Neural cell (in vitro differentiated cells): Measurements from ENCODE around the gene UBE2V1. TPM values are rescaled to one million over a fixed set of nuclear protein-coding genes. Genes with fewer than 3 reads are reported as not detected.

ENCODE experiments used
- H2AFZ ChIP-seq: fragments of 200-600, 300-800 bp; sonication (generic), shearing (Covaris generic); 2 replicates; pipeline ENCODE4 v1.6.0; 2014; ENCODE audit warnings: low read depth, mild to moderate bottlenecking, antibody characterized with exemption, low read length, moderate library complexity
- H3F3A ChIP-seq: fragments of 200-600 bp; shearing (Covaris generic); 2 replicates; pipeline ENCODE4 v1.6.1; 2016; ENCODE audit warnings: mild to moderate bottlenecking, moderate library complexity, mixed read lengths, antibody characterized with exemption, low read length; ENCODE audit not compliant: insufficient read depth, poor library complexity, severe bottlenecking
- H3K27ac ChIP-seq: fragments of 200-600, 300-800 bp; sonication (generic), shearing (Covaris generic); 2 replicates; pipeline ENCODE4 v1.5.1; 2014; ENCODE audit warnings: mild to moderate bottlenecking, low read length, moderate library complexity
- H3K27me3 ChIP-seq: fragments of 300-800, 200-600 bp; sonication (generic), shearing (Covaris generic); 2 replicates; pipeline ENCODE4 v1.6.0; 2014; ENCODE audit warnings: mild to moderate bottlenecking, low read depth, low read length, moderate library complexity; ENCODE audit not compliant: insufficient read depth
- H3K36me3 ChIP-seq: fragments of 300-800, 200-600 bp; sonication (generic), shearing (Covaris generic); 2 replicates; pipeline ENCODE4 v1.5.1; 2014; ENCODE audit warnings: mild to moderate bottlenecking, antibody characterized with exemption, low read length, moderate library complexity; ENCODE audit not compliant: insufficient read depth
- H3K4me2 ChIP-seq: fragments of 300-800, 200-600 bp; sonication (generic), shearing (Covaris generic); 2 replicates; pipeline ENCODE4 v1.6.0; 2014; ENCODE audit warnings: mild to moderate bottlenecking, low read length
- H3K4me3 ChIP-seq: fragments of 300-800, 200-600 bp; sonication (generic), shearing (Covaris generic); 2 replicates; pipeline ENCODE4 v1.5.1; 2014; ENCODE audit warnings: mild to moderate bottlenecking, low read length, moderate library complexity
- H3K79me2 ChIP-seq: fragments of 200-600 bp; shearing (Covaris generic); replicated peaks from 2 replicates; pipeline ENCODE4 v1.6.0; 2014; ENCODE audit warnings: mild to moderate bottlenecking, low read length, moderate library complexity; ENCODE audit not compliant: insufficient read depth
- H3K9ac ChIP-seq: fragments of 300-800, 200-600 bp; sonication (generic), shearing (Covaris generic); 2 replicates; pipeline ENCODE4 v1.6.1; 2016; ENCODE audit warnings: mild to moderate bottlenecking, low read length, mixed read lengths
- H3K9me2 ChIP-seq: fragments of 200-600 bp; shearing (Covaris generic); 2 replicates; pipeline ENCODE4 v1.6.1; 2016; ENCODE audit warnings: mild to moderate bottlenecking, low read length, mixed read lengths; ENCODE audit not compliant: insufficient read depth
- H3K9me3 ChIP-seq: fragments of 200-600, 300-800 bp; sonication (generic), shearing (Covaris generic); 2 replicates; pipeline ENCODE4 v1.6.1; 2016; ENCODE audit warnings: mild to moderate bottlenecking, mixed run types, low read length, moderate library complexity, mixed read lengths
- H4K20me1 ChIP-seq: fragments of 200-600 bp; shearing (Covaris generic); 2 replicates; pipeline ENCODE4 v1.6.1; 2016; ENCODE audit warnings: mild to moderate bottlenecking, mixed run types; ENCODE audit not compliant: insufficient read depth
- CTCF ChIP-seq: fragments of 450-650 bp; IDR thresholded peaks from 2 replicates; pipeline ENCODE4 v1.5.1; 2014; ENCODE audit warnings: antibody characterized with exemption, mild to moderate bottlenecking, moderate library complexity; ENCODE audit not compliant: poor library complexity, severe bottlenecking
- EP300 ChIP-seq: fragments of 450-650 bp; conservative IDR thresholded peaks from 2 replicates; pipeline ENCODE4 v1.6.1; 2014; ENCODE audit warnings: antibody characterized with exemption, mild to moderate bottlenecking, moderate library complexity; ENCODE audit not compliant: poor library complexity, severe bottlenecking
- EZH2 ChIP-seq: fragments of 200-600, 300-800 bp; shearing (Covaris generic), sonication (generic); IDR thresholded peaks from 2 replicates; pipeline ENCODE4 v1.6.1; 2014; ENCODE audit warnings: antibody characterized with exemption, low read length, borderline replicate concordance, mild to moderate bottlenecking; ENCODE audit not compliant: insufficient read depth, poor library complexity, severe bottlenecking
- MXI1 ChIP-seq: fragments of 450-650 bp; conservative IDR thresholded peaks from 2 replicates; pipeline ENCODE4 v1.6.1; 2014; ENCODE audit warnings: antibody characterized with exemption, mild to moderate bottlenecking; ENCODE audit not compliant: poor library complexity, severe bottlenecking
- POLR2AphosphoS5 ChIP-seq: IDR thresholded peaks from 2 replicates; pipeline ENCODE4 v1.6.1; 2012
- RAD21 ChIP-seq: fragments of 450-650 bp; conservative IDR thresholded peaks from 2 replicates; pipeline ENCODE4 v1.6.1; 2014; ENCODE audit warnings: antibody characterized with exemption, mild to moderate bottlenecking, moderate library complexity
- REST ChIP-seq: IDR thresholded peaks from 2 replicates; pipeline ENCODE4 v1.6.1; 2012; ENCODE audit warnings: borderline replicate concordance
- SMC3 ChIP-seq: fragments of 450-650 bp; conservative IDR thresholded peaks from 2 replicates; pipeline ENCODE4 v1.6.1; 2014; ENCODE audit warnings: antibody characterized with exemption, mild to moderate bottlenecking, moderate library complexity; ENCODE audit not compliant: poor library complexity
- TAF1 ChIP-seq: IDR thresholded peaks from 2 replicates; pipeline ENCODE4 v1.6.1; 2012; ENCODE audit warnings: low read depth
- polyA plus RNA-seq: library from polyadenylated mRNA; depleted of rRNA; stranded (reverse); fragments of >200 nt; gene quantifications from 2 replicates; pipeline ENCODE4 v1.2.3, GENCODE V29; 2014

UBE2V1 gene
- polyA plus RNA-seq, 1 donor from 2014 or later = 34.4 TPM

- no peak for TF ChIP-seq TAF1
- TF ChIP-seq RAD21 = no peak
- no peak for TF ChIP-seq EP300
- no peak for TF ChIP-seq EZH2
- no peak for TF ChIP-seq REST
- TF ChIP-seq MXI1 = no peak
- TF ChIP-seq POLR2AphosphoS5 = no peak
- no peak for TF ChIP-seq CTCF
- no peak for TF ChIP-seq SMC3
- Histone ChIP-seq H3K4me2 (no peak overlapping the region), H3K9me3 (no peaks in the 10 kb centered on the region), H3K27me3 (no peaks in the 10 kb centered on the region), H4K20me1 (no peaks in the 10 kb centered on the region), H3K9ac (no peak overlapping the region), H3K27ac (no peak overlapping the region), H2AFZ (no peak overlapping the region), H3K36me3 (no peaks in the 10 kb centered on the region), H3K9me2 (no peaks in the 10 kb centered on the region), H3F3A (no peaks in the 10 kb centered on the region), H3K79me2 (no peaks in the 10 kb centered on the region), H3K4me3 (no peak overlapping the region)
These were observed 64.4 kb downstream of the UBE2V1 start for GRCh38 chr20:50048420-50049166.

GRCh38 chr20:50044353-50044960 is 68.5 kb downstream of the UBE2V1 start:
- no peaks in the 10 kb centered on the region for H3K79me2 ChIP-seq
- H3K4me3 ChIP-seq = no peak overlapping the region
- TF ChIP-seq RAD21 (no peak), SMC3 (no peak), CTCF (no peak), EZH2 (no peak), POLR2AphosphoS5 (no peak), REST (no peak)
- H3K9me2 ChIP-seq = no peaks in the 10 kb centered on the region
- H3K36me3 ChIP-seq = no peaks in the 10 kb centered on the region
- H3F3A ChIP-seq = no peaks in the 10 kb centered on the region
- H2AFZ ChIP-seq = no peak overlapping the region
- H3K27me3 ChIP-seq = no peaks in the 10 kb centered on the region
- no peak overlapping the region for H3K27ac ChIP-seq
- H3K9me3 ChIP-seq = no peaks in the 10 kb centered on the region
- no peak overlapping the region for H3K9ac ChIP-seq
- H4K20me1 ChIP-seq = no peaks in the 10 kb centered on the region
- no peak overlapping the region for H3K4me2 ChIP-seq
